Upper lobe of left lung (tissue), 6 donors: ENCODE results near the gene MIAT. TPM values are rescaled to one million over a fixed set of nuclear protein-coding genes. Genes with fewer than 3 reads are reported as not detected.

Experiments used
- ATAC-seq, 2 donors: fragments of 200-7000 bp; cut with Tn5 transposase; one replicate each; pipeline ENCODE4 v1.9.1; 2022; ENCODE audit warnings: mild to moderate bottlenecking in 2 of 2, moderate library complexity in 2 of 2; ENCODE audit not compliant: low FRiP score in 2 of 2
- DNase-seq, 2 donors: peaks; one replicate each; pipeline ENCODE4 v3.0.0-alpha.2; 2019 to 2020
- H3K27ac ChIP-seq, 4 donors: fragments of 200-600 bp; sonication (generic); one replicate each; pipeline ENCODE4 v1.5.1; 2016 to 2019
- H3K27me3 ChIP-seq, 4 donors: fragments of 200-600 bp; sonication (generic); one replicate each; pipeline ENCODE4 v1.5.1; 2017 to 2019
- H3K36me3 ChIP-seq, 4 donors: fragments of 200-600 bp; sonication (generic); one replicate each; pipeline ENCODE4 v1.5.1; 2016 to 2019
- H3K4me1 ChIP-seq, 4 donors: fragments of 200-600 bp; sonication (generic); one replicate each; pipeline ENCODE4 v1.5.1; 2018 to 2019
- H3K4me3 ChIP-seq, 4 donors: fragments of 200-600 bp; sonication (generic); one replicate each; pipeline ENCODE4 v1.5.1; 2017 to 2019; ENCODE audit warnings: mild to moderate bottlenecking in 2 of 4, moderate library complexity in 1 of 4
- H3K9me3 ChIP-seq, 4 donors: fragments of 200-600 bp; sonication (generic); one replicate each; pipeline ENCODE4 v1.5.1; 2018 to 2019
- EP300 ChIP-seq, 4 donors: sonication (generic); formaldehyde crosslinking; IDR thresholded peaks; one replicate each; pipeline ENCODE4 v1.5.1; 2017; ENCODE audit warnings: antibody characterized with exemption in 4 of 4, control low read depth in 2 of 4
- POLR2A ChIP-seq, 4 donors: fragments of 450-650 bp; IDR thresholded peaks; one replicate each; pipeline ENCODE4 v1.5.1; 2016 to 2017; ENCODE audit warnings: antibody characterized with exemption in 4 of 4, mild to moderate bottlenecking in 2 of 4
- POLR2AphosphoS5 ChIP-seq, 2 donors: sonication (generic); formaldehyde crosslinking; IDR thresholded peaks; one replicate each; pipeline ENCODE4 v1.5.1; 2017; ENCODE audit warnings: antibody characterized with exemption in 2 of 2
- WGBS, 2 donors: methylation state at CpG; one replicate each; pipeline ENCODE4 v1.1.5; 2017 to 2018; 5-methylcytosine and 5-hydroxymethylcytosine counted together
- total RNA-seq, 6 donors: library from RNA; depleted of rRNA in 4 of 6; stranded (reverse); fragments of >200 nt in 4 of 6; gene quantifications; one replicate each; pipeline versions ENCODE4 v1.1.0 to v1.2.1, GENCODE V29; 2016 to 2021
- TF ChIP-seq, protein P1 (sequence below), 6 experiments: fragments of 450-650 bp in 4 of 6; fragments of 200-600 bp in 2 of 6; sonication (generic) in 2 of 6; IDR thresholded peaks; one replicate each; pipeline ENCODE4 v1.5.1; 2016 to 2019; ENCODE audit warnings: antibody characterized with exemption in 6 of 6
- donor health status: DM: no; HTN: no; CAD: no; lungs with moderate emphysema.
- donor health status: DM: no; HTN: yes; CAD: no; lungs with severe emphysema.

MIAT gene
- total RNA-seq, 6 donors from 2014 or later = 3.0 to 24.1 (median 6.1) TPM

DNA sequence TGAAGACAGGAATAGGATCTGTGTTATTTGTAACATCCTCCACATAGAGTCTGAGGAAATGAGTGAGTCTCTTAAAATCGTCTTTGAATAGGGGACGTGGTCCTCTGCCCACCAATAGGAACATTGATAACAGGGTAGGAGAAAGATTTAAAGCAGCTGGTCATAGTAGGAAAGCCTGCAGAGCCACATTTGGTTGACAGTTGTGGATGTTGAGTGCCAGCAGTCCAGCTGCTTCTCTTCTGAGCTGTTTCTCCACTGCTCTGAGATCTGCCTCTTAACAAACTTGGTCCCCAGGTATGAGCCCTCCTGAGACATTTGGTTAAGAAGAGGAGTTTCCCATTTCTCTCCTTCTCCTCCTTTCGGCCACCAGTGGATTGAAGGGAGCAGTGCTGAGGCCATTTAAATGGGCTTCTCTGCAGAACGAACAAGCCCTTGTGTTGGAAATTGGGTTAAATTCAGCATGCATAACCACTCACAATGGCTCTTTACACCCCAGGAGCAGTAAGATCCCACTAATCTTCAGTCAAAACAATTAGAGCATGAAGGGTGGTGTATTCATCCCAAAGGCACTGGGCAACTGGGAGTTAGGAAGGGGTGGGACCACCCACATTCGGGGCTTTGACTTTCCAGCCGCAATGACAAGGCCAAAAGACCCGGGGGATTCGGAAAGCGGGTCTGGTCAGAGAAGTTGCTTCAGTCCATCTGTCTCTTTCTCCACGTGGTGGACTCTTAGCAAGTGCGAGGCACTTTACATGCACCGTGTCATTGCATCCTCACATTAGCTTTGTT lies 32.3 kb downstream of the MIAT start:
- no peaks in the 10 kb centered on the region for H3K9me3 ChIP-seq

DNA sequence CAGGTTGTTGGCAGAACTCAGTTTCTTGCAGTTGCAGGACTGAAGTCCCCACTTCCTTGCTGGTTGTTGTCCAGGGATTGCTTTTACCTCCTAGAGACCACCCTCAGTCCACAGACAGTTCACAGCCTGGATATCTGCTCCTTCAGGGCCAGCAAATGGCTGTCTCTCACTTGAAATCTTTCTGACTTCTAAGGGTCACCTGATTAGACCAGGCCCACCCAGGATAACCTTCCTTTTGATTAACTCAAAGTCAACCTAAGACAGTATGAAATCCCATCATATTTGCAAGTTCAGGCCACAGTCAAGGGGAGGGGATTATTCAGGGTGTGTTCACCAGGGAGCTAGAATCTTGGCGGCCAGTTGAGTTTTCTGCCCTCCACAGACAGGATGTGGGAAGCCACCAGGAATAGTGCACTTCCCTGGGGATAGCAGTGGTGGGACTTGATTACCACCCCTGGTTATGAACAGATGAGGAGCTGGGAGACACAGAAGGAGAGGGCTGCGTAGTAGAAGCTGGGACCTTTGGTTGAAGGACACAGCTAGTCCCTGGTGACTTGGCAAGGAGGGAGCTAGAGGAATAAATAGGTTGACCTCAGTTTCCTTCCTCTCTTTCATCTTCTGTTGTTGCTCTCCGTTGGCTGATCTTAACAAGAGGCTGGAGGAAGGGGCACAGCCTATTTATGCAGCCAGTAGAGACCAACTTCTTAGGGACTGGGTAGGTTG lies 33.4 kb downstream of the MIAT start:
- DNase-seq (no peak), ATAC-seq (no peak)
- H3K36me3 ChIP-seq = peaks cover 0 to 15% (median 0%) of the 10 kb centered on the region in 4 donors
- WGBS, 2 donors = 43% methylated on average over 3 of the region's 3 CpGs
- H3K4me3 ChIP-seq = no peak overlapping the region
- H3K27ac ChIP-seq = no peak overlapping the region
- TF ChIP-seq POLR2AphosphoS5 (IDR thresholded peaks at IDR 0.05) (no peak), EP300 (IDR thresholded peaks at IDR 0.05) (no peak), POLR2A (IDR thresholded peaks at IDR 0.05) (no peak)
- TF ChIP-seq, protein P1, sequence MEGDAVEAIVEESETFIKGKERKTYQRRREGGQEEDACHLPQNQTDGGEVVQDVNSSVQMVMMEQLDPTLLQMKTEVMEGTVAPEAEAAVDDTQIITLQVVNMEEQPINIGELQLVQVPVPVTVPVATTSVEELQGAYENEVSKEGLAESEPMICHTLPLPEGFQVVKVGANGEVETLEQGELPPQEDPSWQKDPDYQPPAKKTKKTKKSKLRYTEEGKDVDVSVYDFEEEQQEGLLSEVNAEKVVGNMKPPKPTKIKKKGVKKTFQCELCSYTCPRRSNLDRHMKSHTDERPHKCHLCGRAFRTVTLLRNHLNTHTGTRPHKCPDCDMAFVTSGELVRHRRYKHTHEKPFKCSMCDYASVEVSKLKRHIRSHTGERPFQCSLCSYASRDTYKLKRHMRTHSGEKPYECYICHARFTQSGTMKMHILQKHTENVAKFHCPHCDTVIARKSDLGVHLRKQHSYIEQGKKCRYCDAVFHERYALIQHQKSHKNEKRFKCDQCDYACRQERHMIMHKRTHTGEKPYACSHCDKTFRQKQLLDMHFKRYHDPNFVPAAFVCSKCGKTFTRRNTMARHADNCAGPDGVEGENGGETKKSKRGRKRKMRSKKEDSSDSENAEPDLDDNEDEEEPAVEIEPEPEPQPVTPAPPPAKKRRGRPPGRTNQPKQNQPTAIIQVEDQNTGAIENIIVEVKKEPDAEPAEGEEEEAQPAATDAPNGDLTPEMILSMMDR (IDR thresholded peaks at IDR 0.05) = no peak
- H3K9me3 ChIP-seq = no peaks in the 10 kb centered on the region
- H3K27me3 ChIP-seq = no peaks in the 10 kb centered on the region
- H3K4me1 ChIP-seq = peaks cover 0 to 6% (median 0%) of the 10 kb centered on the region in 4 donors

More for the DNA sequence above, 32.3 kb downstream of the MIAT start:
- Histone ChIP-seq H3K27ac (no peak overlapping the region), H3K4me3 (no peak overlapping the region), H3K4me1 (peaks cover 0 to 6% (median 0%) of the 10 kb centered on the region in 4 donors), H3K36me3 (peaks cover 0 to 10% (median 0%) of the 10 kb centered on the region in 4 donors), H3K27me3 (no peaks in the 10 kb centered on the region)
- DNase-seq = no peak
- no peak for ATAC-seq
- TF ChIP-seq POLR2AphosphoS5 (IDR thresholded peaks at IDR 0.05) = no peak
- TF ChIP-seq EP300 (IDR thresholded peaks at IDR 0.05) = no peak
- TF ChIP-seq, protein P1 (IDR thresholded peaks at IDR 0.05) = no peak
- TF ChIP-seq POLR2A (IDR thresholded peaks at IDR 0.05) = no peak
- WGBS, 2 donors = 72 to 77% methylated on average over 11 to 12 of the region's 12 CpGs

DNA sequence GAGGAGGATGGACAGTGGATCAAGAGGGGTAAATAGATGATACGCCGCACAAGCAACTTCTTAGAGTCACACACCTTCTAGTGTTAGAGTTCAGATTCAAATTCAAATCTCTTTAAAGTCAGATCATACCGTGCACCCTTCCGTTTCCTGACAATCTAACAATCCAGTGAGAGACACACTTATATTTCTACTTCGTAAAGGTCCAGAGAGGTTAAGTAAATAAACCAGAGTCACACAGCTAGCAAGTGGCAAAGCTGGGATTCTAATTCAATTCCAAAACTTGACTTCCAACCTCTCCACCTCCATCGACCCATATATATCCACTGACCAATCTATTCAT lies 34.0 kb downstream of the MIAT start:
- no peak for TF ChIP-seq EP300 (IDR thresholded peaks at IDR 0.05)
- TF ChIP-seq POLR2AphosphoS5 (IDR thresholded peaks at IDR 0.05) = no peak
- TF ChIP-seq, protein P1 (IDR thresholded peaks at IDR 0.05) = no peak
- no peak for TF ChIP-seq POLR2A (IDR thresholded peaks at IDR 0.05)
- peaks cover 0 to 15% (median 0%) of the 10 kb centered on the region in 4 donors for H3K36me3 ChIP-seq
- no peak overlapping the region for H3K27ac ChIP-seq
- ATAC-seq (no peak), DNase-seq (no peak)
- H3K9me3 ChIP-seq = no peaks in the 10 kb centered on the region
- no peak overlapping the region for H3K4me3 ChIP-seq
- WGBS, 2 donors = 54 to 68% methylated on average over 5 to 6 of the region's 6 CpGs
- no peaks in the 10 kb centered on the region for H3K27me3 ChIP-seq
- H3K4me1 ChIP-seq = peaks cover 0 to 6% (median 0%) of the 10 kb centered on the region in 4 donors

DNA sequence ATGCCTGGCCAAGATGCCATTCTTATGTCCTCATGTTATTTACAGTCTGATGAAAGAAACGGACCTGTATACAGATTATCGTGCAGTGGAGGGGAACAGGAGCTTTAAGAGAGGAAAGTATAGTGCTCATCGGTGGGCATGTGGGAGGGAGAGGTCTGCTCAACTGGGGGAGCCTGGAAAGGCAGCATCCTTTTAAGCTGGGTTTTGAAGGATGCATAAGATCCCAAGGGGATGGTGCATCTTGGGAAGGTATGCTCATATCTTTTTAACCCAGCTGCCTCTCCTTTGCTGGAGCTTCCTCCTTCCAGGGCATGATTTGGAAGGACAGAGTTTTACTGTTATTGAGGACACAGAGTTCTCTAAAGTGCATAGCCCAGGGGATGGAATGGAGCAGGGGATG lies 34.8 kb downstream of the MIAT start:
- DNase-seq (no peak), ATAC-seq (no peak)
- Histone ChIP-seq H3K27ac (no peak overlapping the region), H3K4me1 (peaks cover 0 to 6% (median 0%) of the 10 kb centered on the region in 4 donors), H3K4me3 (no peak overlapping the region), H3K9me3 (no peaks in the 10 kb centered on the region), H3K27me3 (no peaks in the 10 kb centered on the region), H3K36me3 (peaks cover 0 to 15% (median 0%) of the 10 kb centered on the region in 4 donors)
- WGBS, 2 donors = 82 to 84% methylated on average over 3 of the region's 3 CpGs
- TF ChIP-seq EP300 (IDR thresholded peaks at IDR 0.05) = no peak
- TF ChIP-seq POLR2A (IDR thresholded peaks at IDR 0.05) = no peak
- TF ChIP-seq, protein P1 (IDR thresholded peaks at IDR 0.05) = no peak
- TF ChIP-seq POLR2AphosphoS5 (IDR thresholded peaks at IDR 0.05) = no peak
